ENCODE results near the gene D2HGDH. TPM values are rescaled to one million over a fixed set of nuclear protein-coding genes. Genes with fewer than 3 reads are reported as not detected.

D2HGDH gene
- total RNA-seq, 1 donor from 2014 or later, result 10.0 TPM

- Histone ChIP-seq H3K4me2 (ENCODE audit: low read length) (no peak overlapping the region), H3K4me1 (ENCODE audit: insufficient read depth, low read length) (no peaks in the 10 kb centered on the region), H2AFZ (ENCODE audit: low read depth, low read length) (no peak overlapping the region), H4K20me1 (ENCODE audit: insufficient read depth, low read length) (no peaks in the 10 kb centered on the region), H3K27me3 (ENCODE audit: insufficient read depth, low read length) (no peaks in the 10 kb centered on the region), H3K27ac (ENCODE audit: low read depth, low read length) (no peak overlapping the region), H3K9ac (ENCODE audit: low read length) (no peak overlapping the region), H3K36me3 (ENCODE audit: insufficient read depth, low read length) (peaks cover 3% of the 10 kb centered on the region), H3K79me2 (ENCODE audit: insufficient read depth, low read length) (no peaks in the 10 kb centered on the region), H3K4me3 (ENCODE audit: insufficient read depth, low read depth, low read length) (no peak overlapping the region), H3K9me3 (ENCODE audit: insufficient read depth, low read depth, low read length) (peaks cover 5% of the 10 kb centered on the region)
- FAIRE-seq (no peak), DNase-seq (ENCODE audit: low read depth) (no peak)
- Mint-ChIP-seq H3K4me1 (ENCODE audit: low read depth, unreplicated experiment) (no peaks in the 10 kb centered on the region), H3K27ac (ENCODE audit: unreplicated experiment) (no peak overlapping the region), H3K9me3 (ENCODE audit: unreplicated experiment) (peaks cover 13% of the 10 kb centered on the region), H3K36me3 (ENCODE audit: low read depth, unreplicated experiment) (peaks cover 37% of the 10 kb centered on the region), H3K4me3 (ENCODE audit: unreplicated experiment) (no peak overlapping the region), H3K27me3 (ENCODE audit: low read depth, unreplicated experiment) (no peaks in the 10 kb centered on the region)
- TF ChIP-seq, protein P1, sequence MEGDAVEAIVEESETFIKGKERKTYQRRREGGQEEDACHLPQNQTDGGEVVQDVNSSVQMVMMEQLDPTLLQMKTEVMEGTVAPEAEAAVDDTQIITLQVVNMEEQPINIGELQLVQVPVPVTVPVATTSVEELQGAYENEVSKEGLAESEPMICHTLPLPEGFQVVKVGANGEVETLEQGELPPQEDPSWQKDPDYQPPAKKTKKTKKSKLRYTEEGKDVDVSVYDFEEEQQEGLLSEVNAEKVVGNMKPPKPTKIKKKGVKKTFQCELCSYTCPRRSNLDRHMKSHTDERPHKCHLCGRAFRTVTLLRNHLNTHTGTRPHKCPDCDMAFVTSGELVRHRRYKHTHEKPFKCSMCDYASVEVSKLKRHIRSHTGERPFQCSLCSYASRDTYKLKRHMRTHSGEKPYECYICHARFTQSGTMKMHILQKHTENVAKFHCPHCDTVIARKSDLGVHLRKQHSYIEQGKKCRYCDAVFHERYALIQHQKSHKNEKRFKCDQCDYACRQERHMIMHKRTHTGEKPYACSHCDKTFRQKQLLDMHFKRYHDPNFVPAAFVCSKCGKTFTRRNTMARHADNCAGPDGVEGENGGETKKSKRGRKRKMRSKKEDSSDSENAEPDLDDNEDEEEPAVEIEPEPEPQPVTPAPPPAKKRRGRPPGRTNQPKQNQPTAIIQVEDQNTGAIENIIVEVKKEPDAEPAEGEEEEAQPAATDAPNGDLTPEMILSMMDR (IDR thresholded peaks at IDR 0.05; ENCODE audit: insufficient read depth, low read depth, low read length), result no peak
- no peak for TF ChIP-seq EZH2 (IDR thresholded peaks at IDR 0.05; ENCODE audit: insufficient read depth, low read length)
Measured at GRCh38 chr2:241721852-241722251, 12.6 kb upstream of the D2HGDH start.

DNA sequence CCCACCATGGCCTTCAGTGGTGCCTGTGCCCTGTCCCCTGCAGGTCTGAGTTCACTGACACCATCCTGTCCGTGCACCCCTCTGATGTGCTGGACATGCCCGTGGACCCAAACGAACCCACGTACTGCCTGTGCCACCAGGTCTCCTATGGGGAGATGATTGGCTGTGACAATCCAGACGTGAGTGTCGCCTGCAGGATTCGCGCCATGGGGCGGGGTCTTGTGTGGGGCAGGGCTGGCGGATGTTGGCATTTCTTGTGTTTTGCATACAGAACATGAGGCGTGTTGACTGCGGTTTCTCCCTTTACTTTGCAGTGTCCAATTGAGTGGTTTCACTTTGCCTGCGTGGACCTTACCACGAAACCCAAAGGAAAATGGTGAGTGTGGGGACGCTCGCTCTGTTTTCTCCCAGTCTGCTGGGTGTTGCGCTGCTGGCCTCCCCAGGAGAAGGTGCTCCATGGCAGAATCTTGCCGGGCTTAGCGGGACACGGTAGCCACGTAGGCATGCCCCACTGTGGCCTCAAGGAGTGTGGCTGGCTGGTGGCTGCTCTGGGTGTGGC is 11.5 kb upstream of the D2HGDH start:
- no peak overlapping the region for H3K4me3 ChIP-seq (ENCODE audit: insufficient read depth, low read depth, low read length)
- H3K4me1 ChIP-seq (ENCODE audit: insufficient read depth, low read length), result no peaks in the 10 kb centered on the region
- no peaks in the 10 kb centered on the region for H3K27me3 Mint-ChIP-seq (ENCODE audit: low read depth, unreplicated experiment)
- no peak overlapping the region for H3K27ac Mint-ChIP-seq (ENCODE audit: unreplicated experiment)
- H3K9ac ChIP-seq (ENCODE audit: low read length), result no peak overlapping the region
- H3K27me3 ChIP-seq (ENCODE audit: insufficient read depth, low read length), result no peaks in the 10 kb centered on the region
- no peak overlapping the region for H2AFZ ChIP-seq (ENCODE audit: low read depth, low read length)
- H3K9me3 Mint-ChIP-seq (ENCODE audit: unreplicated experiment), result peaks cover 13% of the 10 kb centered on the region
- peaks cover 5% of the 10 kb centered on the region for H3K9me3 ChIP-seq (ENCODE audit: insufficient read depth, low read depth, low read length)
- H3K4me3 Mint-ChIP-seq (ENCODE audit: unreplicated experiment), result no peak overlapping the region
- no peaks in the 10 kb centered on the region for H3K4me1 Mint-ChIP-seq (ENCODE audit: low read depth, unreplicated experiment)
- H3K79me2 ChIP-seq (ENCODE audit: insufficient read depth, low read length), result no peaks in the 10 kb centered on the region
- peaks cover 37% of the 10 kb centered on the region for H3K36me3 Mint-ChIP-seq (ENCODE audit: low read depth, unreplicated experiment)
- no peak overlapping the region for H3K4me2 ChIP-seq (ENCODE audit: low read length)
- H3K27ac ChIP-seq (ENCODE audit: low read depth, low read length), result no peak overlapping the region
- no peak for DNase-seq (ENCODE audit: low read depth)
- H3K36me3 ChIP-seq (ENCODE audit: insufficient read depth, low read length), result peaks cover 3% of the 10 kb centered on the region
- no peaks in the 10 kb centered on the region for H4K20me1 ChIP-seq (ENCODE audit: insufficient read depth, low read length)
- TF ChIP-seq, protein P1 (IDR thresholded peaks at IDR 0.05; ENCODE audit: insufficient read depth, low read depth, low read length), result no peak
- no peak for TF ChIP-seq EZH2 (IDR thresholded peaks at IDR 0.05; ENCODE audit: insufficient read depth, low read length)
- no peak for FAIRE-seq

DNA sequence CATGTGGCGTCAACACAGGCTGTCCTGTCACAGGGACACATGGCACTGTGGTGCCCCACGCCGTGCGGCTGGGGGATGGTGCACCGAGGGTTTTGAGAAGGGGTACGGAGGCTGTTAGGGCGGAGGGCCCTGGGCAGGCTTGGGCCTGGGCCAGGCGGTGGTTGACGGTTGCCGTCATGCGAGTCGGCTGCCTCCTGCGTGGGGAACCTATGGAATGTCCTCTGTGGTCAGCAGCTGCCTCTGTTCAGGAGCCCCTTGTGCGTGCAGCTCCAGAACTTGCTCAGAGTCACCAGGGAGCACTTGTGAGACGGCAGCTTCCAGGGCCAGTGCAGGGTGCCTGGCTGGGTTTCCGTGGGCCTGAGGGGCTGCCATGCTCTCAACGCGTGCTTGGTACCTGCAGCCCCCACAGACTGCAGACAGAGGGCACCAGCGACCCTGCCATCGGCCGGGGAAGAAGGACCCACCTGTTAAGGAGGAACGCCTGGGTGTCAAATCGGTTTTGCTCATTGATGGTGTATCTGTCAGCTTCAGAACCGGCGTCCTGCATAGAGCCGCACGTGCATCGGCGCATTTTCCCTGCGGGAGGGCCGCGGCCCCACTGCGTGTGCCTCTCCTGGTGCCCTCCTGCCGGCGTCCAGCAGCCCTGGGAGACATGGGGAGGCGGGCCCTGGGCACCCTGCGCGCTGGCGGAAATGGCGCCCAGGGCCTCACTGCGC is 10.0 kb upstream of the D2HGDH start:
- no peak for TF ChIP-seq EZH2 (IDR thresholded peaks at IDR 0.05; ENCODE audit: insufficient read depth, low read length)
- TF ChIP-seq, protein P1 (IDR thresholded peaks at IDR 0.05; ENCODE audit: insufficient read depth, low read depth, low read length), result no peak
- H3K4me1 Mint-ChIP-seq (ENCODE audit: low read depth, unreplicated experiment), result no peaks in the 10 kb centered on the region

More for the DNA sequence above, 10.0 kb upstream of the D2HGDH start:
- DNase-seq (ENCODE audit: low read depth), result no peak
- H3K79me2 ChIP-seq (ENCODE audit: insufficient read depth, low read length), result no peaks in the 10 kb centered on the region
- H3K4me1 ChIP-seq (ENCODE audit: insufficient read depth, low read length), result no peaks in the 10 kb centered on the region
- no peak overlapping the region for H3K4me3 ChIP-seq (ENCODE audit: insufficient read depth, low read depth, low read length)
- no peak overlapping the region for H3K27ac Mint-ChIP-seq (ENCODE audit: unreplicated experiment)
- H2AFZ ChIP-seq (ENCODE audit: low read depth, low read length), result no peak overlapping the region
- no peaks in the 10 kb centered on the region for H3K27me3 ChIP-seq (ENCODE audit: insufficient read depth, low read length)
- peaks cover 5% of the 10 kb centered on the region for H3K36me3 ChIP-seq (ENCODE audit: insufficient read depth, low read length)
- FAIRE-seq, result no peak
- peaks cover 5% of the 10 kb centered on the region for H3K9me3 ChIP-seq (ENCODE audit: insufficient read depth, low read depth, low read length)
- H3K27ac ChIP-seq (ENCODE audit: low read depth, low read length), result no peak overlapping the region
- peaks cover 37% of the 10 kb centered on the region for H3K36me3 Mint-ChIP-seq (ENCODE audit: low read depth, unreplicated experiment)
- H3K27me3 Mint-ChIP-seq (ENCODE audit: low read depth, unreplicated experiment), result no peaks in the 10 kb centered on the region
- no peak overlapping the region for H3K9ac ChIP-seq (ENCODE audit: low read length)
- no peaks in the 10 kb centered on the region for H4K20me1 ChIP-seq (ENCODE audit: insufficient read depth, low read length)
- no peak overlapping the region for H3K4me2 ChIP-seq (ENCODE audit: low read length)
- peaks cover 13% of the 10 kb centered on the region for H3K9me3 Mint-ChIP-seq (ENCODE audit: unreplicated experiment)
- H3K4me3 Mint-ChIP-seq (ENCODE audit: unreplicated experiment), result no peak overlapping the region
